HepG2 (cell line): ENCODE data around the gene VSX1. TPM values are rescaled to one million over a fixed set of nuclear protein-coding genes. Genes with fewer than 3 reads are reported as not detected.

ENCODE experiments used
- ATAC-seq: fragments of 200-7000 bp; cut with Tn5 transposase; 3 replicates; pipeline ENCODE4 v1.9.1; 2020; ENCODE audit warnings: mild to moderate bottlenecking, moderate library complexity
- BruUV-seq: library from RNA; stranded (reverse); fragments of 400-500 nt; replicated peaks from 2 replicates; lab custom pipeline; 2021; lab: Mats Ljungman, UMichigan
- CTCF ChIA-PET: fragments of 300-600 bp; formaldehyde crosslinking; extraction: SDS; loops from one replicate; lab custom pipeline; 2021; ENCODE audit warnings: low total read pairs, inconsistent platforms, low intra/inter-chr PET ratio; lab: Yijun Ruan, JAX
- POLR2A ChIA-PET: fragments of 350-600 bp; sonication (Branson Sonifier 250); formaldehyde crosslinking; loops from one replicate; lab custom pipeline; 2020; ENCODE audit warnings: antibody characterized with exemption, inconsistent platforms; lab: Yijun Ruan, JAX
- DNase-seq: peaks from one replicate; pipeline ENCODE4 v3.0.0-alpha.2; 2015; ENCODE audit warnings: low spot score
- FAIRE-seq: peaks from 3 replicates; lab custom pipeline; 2011; peaks lifted over from hg19 to GRCh38; lab: Jason Lieb, UNC
- H2AFZ ChIP-seq: one replicate; pipeline ENCODE4 v1.6.1; 2011; ENCODE audit warnings: low read length, inconsistent platforms
- H3K27ac ChIP-seq: fragments of 300-600 bp; 3 replicates; pipeline ENCODE4 v1.8.0; 2011; ENCODE audit warnings: mixed run types, mild to moderate bottlenecking, mixed read lengths, low read length, inconsistent platforms; ENCODE audit not compliant: insufficient read depth; ENCODE audit errors: extremely low read length
- H3K27me3 ChIP-seq, 2 experiments: fragments of 200-600 bp in 1 of 2; 2 replicates in 1 of 2; 3 replicates in 1 of 2; pipeline versions ENCODE4 v1.6.0 to v1.8.0; 2011; ENCODE audit warnings: low read length in 2 of 2, mild to moderate bottlenecking in 2 of 2, moderate library complexity in 2 of 2, inconsistent platforms in 1 of 2; ENCODE audit not compliant: insufficient read depth in 2 of 2, control insufficient read depth in 1 of 2
- H3K36me3 ChIP-seq, 2 experiments: fragments of 200-600 bp in 1 of 2; replicated peaks in 1 of 2; 2 replicates in 1 of 2; 3 replicates in 1 of 2; pipeline versions ENCODE4 v1.5.1 to v1.8.0; 2011; ENCODE audit warnings: low read length in 2 of 2, inconsistent platforms in 1 of 2; ENCODE audit not compliant: insufficient read depth in 2 of 2, control insufficient read depth in 1 of 2
- H3K4me1 ChIP-seq: 2 replicates; pipeline ENCODE4 v1.5.1; 2012; ENCODE audit warnings: low read length, inconsistent platforms; ENCODE audit not compliant: insufficient read depth
- H3K4me2 ChIP-seq: 2 replicates; pipeline ENCODE4 v1.6.0; 2011; ENCODE audit warnings: low read depth, low read length, inconsistent platforms
- H3K4me3 ChIP-seq, 3 experiments: fragments of 200-600 bp in 1 of 3; sonication (generic), shearing (Covaris generic) in 1 of 3; replicated peaks in 1 of 3; 2 replicates each; pipeline ENCODE4 v1.5.1; 2011 to 2016; ENCODE audit warnings: low read length in 3 of 3, inconsistent platforms in 2 of 3, low read depth in 2 of 3, mild to moderate bottlenecking in 2 of 3, control low read depth in 1 of 3, mixed read lengths in 1 of 3; ENCODE audit not compliant: insufficient read depth in 1 of 3
- H3K79me2 ChIP-seq: one replicate; pipeline ENCODE4 v1.6.1; 2011; ENCODE audit warnings: low read length, inconsistent platforms; ENCODE audit not compliant: insufficient read depth
- H3K9ac ChIP-seq: 2 replicates; pipeline ENCODE4 v1.6.0; 2011; ENCODE audit warnings: mild to moderate bottlenecking, low read depth, low read length, inconsistent platforms; ENCODE audit not compliant: insufficient read depth
- H3K9me3 ChIP-seq: 2 replicates; pipeline ENCODE4 v1.5.1; 2012; ENCODE audit warnings: mild to moderate bottlenecking, low read length
- H4K20me1 ChIP-seq: 2 replicates; pipeline ENCODE4 v1.6.0; 2011; ENCODE audit warnings: inconsistent platforms, mild to moderate bottlenecking, low read length, moderate library complexity; ENCODE audit not compliant: insufficient read depth
- ATM ChIP-seq: fragments of 450-650 bp; IDR thresholded peaks from 2 replicates; pipeline ENCODE4 v1.7.1; 2017; ENCODE audit warnings: mild to moderate bottlenecking, borderline replicate concordance
- SAP130 ChIP-seq: IDR thresholded peaks from 2 replicates; pipeline ENCODE4 v1.6.1; 2016; ENCODE audit warnings: low read depth
- ZBTB34 ChIP-seq: sonication (generic); formaldehyde crosslinking; IDR thresholded peaks from 2 replicates; pipeline ENCODE4 v1.8.0; 2022; ENCODE audit warnings: mild to moderate bottlenecking, missing genetic modification reagents
- ZBTB7A ChIP-seq: sonication (generic); formaldehyde crosslinking; IDR thresholded peaks from 2 replicates; pipeline ENCODE4 v1.8.0; 2022; ENCODE audit warnings: mild to moderate bottlenecking, missing genetic modification reagents
- ZFP90 ChIP-seq: sonication (generic); formaldehyde crosslinking; IDR thresholded peaks from 2 replicates; pipeline ENCODE4 v1.8.0; 2022; ENCODE audit warnings: missing genetic modification reagents, mild to moderate bottlenecking, inconsistent platforms, borderline replicate concordance
- ZNF275 ChIP-seq: sonication (generic); formaldehyde crosslinking; IDR thresholded peaks from 2 replicates; pipeline ENCODE4 v1.8.0; 2022; ENCODE audit warnings: missing genetic modification reagents, mild to moderate bottlenecking, inconsistent platforms, borderline replicate concordance
- WGBS: methylation state at CpG from one replicate; pipeline ENCODE4 v1.1.6; 2017; ENCODE audit warnings: low lambda C conversion rate; 5-methylcytosine and 5-hydroxymethylcytosine counted together
- in situ Hi-C: cut with HindIII; loops from 2 replicates; pipeline ENCODE4 v1.10.0; 2017; ENCODE audit warnings: low pct_unique_long_range_greater_than_20kb; ENCODE audit not compliant: extremely low pct_ligation_motif_present
- intact Hi-C: fragments of 100-400 bp; cut with micrococcal nuclease; formaldehyde crosslinking; loops from one replicate; pipeline ENCODE4 v1.10.0; 2022; ENCODE audit not compliant: unreplicated experiment
- polyA plus RNA-seq, 8 experiments: library from polyadenylated mRNA; depleted of rRNA in 3 of 8; stranded (reverse) in 7 of 8; unstranded in 1 of 8; fragments of >200 nt; fragmentation: Illumina TruSeq in 4 of 8; extraction: Trizol in 4 of 8; gene quantifications; 2 replicates each; pipeline versions ENCODE4 v1.2.1 to v1.2.3, GENCODE V29; 2011 to 2016; ENCODE audit warnings: low read depth in 4 of 8, missing spikeins in 1 of 8, mixed read lengths in 1 of 8; ENCODE audit not compliant: insufficient read depth in 1 of 8
- total RNA-seq, 5 experiments: library from RNA; depleted of rRNA; stranded (reverse); fragments of >200 nt; fragmentation: Illumina TruSeq; extraction: Trizol; gene quantifications; 2 replicates each; pipeline ENCODE4 v1.2.3, GENCODE V29; 2016; ENCODE audit warnings: low read depth in 1 of 5
- TF ChIP-seq, protein P1 (sequence below): sonication (generic); formaldehyde crosslinking; IDR thresholded peaks from 2 replicates; pipeline ENCODE4 v1.5.1; 2020; ENCODE audit warnings: mild to moderate bottlenecking, missing genetic modification reagents, moderate library complexity
- TF ChIP-seq, protein P2 (sequence below): IDR thresholded peaks from 2 replicates; pipeline ENCODE4 v1.6.1; 2016; ENCODE audit warnings: missing genetic modification reagents, missing compliant biosample characterization
- TF ChIP-seq, protein P3 (sequence below): IDR thresholded peaks from 2 replicates; pipeline ENCODE4 v1.6.1; 2012; ENCODE audit warnings: low read depth, low read length, improper control_type of control experiment
- TF ChIP-seq, protein P4 (sequence below): sonication (generic); formaldehyde crosslinking; IDR thresholded peaks from 2 replicates; pipeline ENCODE4 v1.4.0; 2020; ENCODE audit warnings: missing genetic modification reagents, low read depth, mild to moderate bottlenecking, borderline replicate concordance

The VSX1 gene
- total and polyA plus RNA-seq, 2 of the 13 experiments (the other 11 are each of a cell fraction or from before 2014, with no cell fraction given): 0.04 TPM; not detected in 1

DNA sequence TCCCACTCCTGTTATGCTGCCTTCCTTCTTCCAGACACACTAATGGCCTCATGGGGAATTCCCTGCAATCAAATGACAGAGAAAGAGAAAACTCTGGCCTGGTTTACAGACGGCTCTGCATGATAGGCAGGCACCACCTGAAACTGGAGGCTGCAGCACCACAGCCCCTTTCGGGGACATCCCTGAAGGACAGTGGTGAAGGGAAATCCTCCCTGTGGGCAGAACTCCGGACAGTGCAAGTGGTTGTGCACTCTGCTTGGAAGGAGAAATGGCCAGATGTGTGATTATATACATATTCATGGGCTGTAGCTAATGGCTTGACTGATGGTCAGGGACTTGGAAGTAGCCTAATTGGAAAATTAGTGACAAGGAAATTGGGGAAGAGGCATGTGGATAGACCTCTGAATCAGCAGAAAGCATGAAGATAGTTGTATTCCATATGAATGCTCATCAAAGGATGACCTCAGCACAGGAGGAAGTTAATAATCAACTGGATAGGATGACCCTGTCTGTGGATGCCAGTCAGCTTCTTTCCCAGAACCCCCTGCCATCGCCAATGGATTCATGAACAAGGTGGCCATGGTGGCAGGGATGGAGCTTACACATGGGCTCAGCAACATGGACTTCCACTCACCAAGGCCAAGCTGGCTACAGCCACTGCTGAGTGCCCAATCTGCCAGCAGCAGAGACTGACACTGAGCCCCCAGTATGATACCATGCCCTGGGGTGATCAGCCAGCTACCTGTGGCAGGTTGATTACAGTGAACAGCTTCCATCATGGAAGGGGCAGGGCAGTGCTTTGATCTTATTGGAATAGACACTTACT lies 44.5 kb upstream of the VSX1 start:
- ChIA-PET CTCF (no interaction called here), POLR2A (no interaction called here)
- no peak overlapping the region for H2AFZ ChIP-seq
- ATAC-seq (no peak), FAIRE-seq (no peak), DNase-seq (no peak)
- no TSS peak for BruUV-seq
- 30% methylated on average over 4 of the region's 4 CpGs for WGBS
- peaks cover 0 to 5% of the 10 kb centered on the region in 2 experiments; a peak in 2 of 5 replicates for H3K27me3 ChIP-seq
- no peak overlapping the region for H3K9ac ChIP-seq
- intact Hi-C loops: no loop called here
- H3K79me2 ChIP-seq: no peaks in the 10 kb centered on the region
- no peak overlapping the region for H3K27ac ChIP-seq
- no peaks in the 10 kb centered on the region for H4K20me1 ChIP-seq
- H3K36me3 ChIP-seq: no peaks in the 10 kb centered on the region
- in situ Hi-C loops: no loop called here
- no peak overlapping the region for H3K4me2 ChIP-seq
- H3K4me1 ChIP-seq: no peaks in the 10 kb centered on the region
- TF ChIP-seq ZFP90 (CRISPR knock-in tag): no peak
- no peak for TF ChIP-seq ZNF275 (CRISPR knock-in tag)
- no peak for TF ChIP-seq SAP130 (CRISPR knock-in tag)
- TF ChIP-seq, protein P1, sequence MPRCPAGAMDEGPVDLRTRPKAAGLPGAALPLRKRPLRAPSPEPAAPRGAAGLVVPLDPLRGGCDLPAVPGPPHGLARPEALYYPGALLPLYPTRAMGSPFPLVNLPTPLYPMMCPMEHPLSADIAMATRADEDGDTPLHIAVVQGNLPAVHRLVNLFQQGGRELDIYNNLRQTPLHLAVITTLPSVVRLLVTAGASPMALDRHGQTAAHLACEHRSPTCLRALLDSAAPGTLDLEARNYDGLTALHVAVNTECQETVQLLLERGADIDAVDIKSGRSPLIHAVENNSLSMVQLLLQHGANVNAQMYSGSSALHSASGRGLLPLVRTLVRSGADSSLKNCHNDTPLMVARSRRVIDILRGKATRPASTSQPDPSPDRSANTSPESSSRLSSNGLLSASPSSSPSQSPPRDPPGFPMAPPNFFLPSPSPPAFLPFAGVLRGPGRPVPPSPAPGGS (CRISPR knock-in tag): no peak
- TF ChIP-seq ATM: no peak
- TF ChIP-seq ZBTB34 (CRISPR knock-in tag): no peak
- TF ChIP-seq, protein P2, sequence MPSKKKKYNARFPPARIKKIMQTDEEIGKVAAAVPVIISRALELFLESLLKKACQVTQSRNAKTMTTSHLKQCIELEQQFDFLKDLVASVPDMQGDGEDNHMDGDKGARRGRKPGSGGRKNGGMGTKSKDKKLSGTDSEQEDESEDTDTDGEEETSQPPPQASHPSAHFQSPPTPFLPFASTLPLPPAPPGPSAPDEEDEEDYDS (CRISPR knock-in tag): no peak
- TF ChIP-seq, protein P3, sequence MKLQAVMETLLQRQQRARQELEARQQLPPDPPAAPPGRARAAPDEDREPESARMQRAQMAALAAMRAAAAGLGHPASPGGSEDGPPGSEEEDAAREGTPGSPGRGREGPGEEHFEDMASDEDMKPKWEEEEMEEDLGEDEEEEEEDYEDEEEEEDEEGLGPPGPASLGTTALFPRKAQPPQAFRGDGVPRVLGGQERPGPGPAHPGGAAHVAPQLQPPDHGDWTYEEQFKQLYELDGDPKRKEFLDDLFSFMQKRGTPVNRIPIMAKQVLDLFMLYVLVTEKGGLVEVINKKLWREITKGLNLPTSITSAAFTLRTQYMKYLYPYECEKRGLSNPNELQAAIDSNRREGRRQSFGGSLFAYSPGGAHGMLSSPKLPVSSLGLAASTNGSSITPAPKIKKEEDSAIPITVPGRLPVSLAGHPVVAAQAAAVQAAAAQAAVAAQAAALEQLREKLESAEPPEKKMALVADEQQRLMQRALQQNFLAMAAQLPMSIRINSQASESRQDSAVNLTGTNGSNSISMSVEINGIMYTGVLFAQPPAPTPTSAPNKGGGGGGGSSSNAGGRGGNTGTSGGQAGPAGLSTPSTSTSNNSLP: no peak
- no peak for TF ChIP-seq ZBTB7A (CRISPR knock-in tag)
- TF ChIP-seq, protein P4, sequence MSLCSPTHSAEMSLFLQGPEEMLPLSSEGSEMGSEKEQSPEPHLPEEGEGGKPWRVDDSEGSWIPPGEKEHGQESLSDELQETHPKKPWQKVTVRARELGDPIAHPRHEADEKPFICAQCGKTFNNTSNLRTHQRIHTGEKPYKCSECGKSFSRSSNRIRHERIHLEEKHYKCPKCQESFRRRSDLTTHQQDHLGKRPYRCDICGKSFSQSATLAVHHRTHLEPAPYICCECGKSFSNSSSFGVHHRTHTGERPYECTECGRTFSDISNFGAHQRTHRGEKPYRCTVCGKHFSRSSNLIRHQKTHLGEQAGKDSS (CRISPR knock-in tag): no peak
- TF ChIP-seq, all 625 proteins: peak for 0
- Histone ChIP-seq H3K9me3 (no peaks in the 10 kb centered on the region), H3K4me3 (no peak overlapping the region)
